Measurements from ENCODE around the gene DDX54. TPM values are rescaled to one million over a fixed set of nuclear protein-coding genes. Genes with fewer than 3 reads are reported as not detected.

The DDX54 gene
- total RNA-seq, 4 donors from 2014 or later: 53.9 to 71.8 (median 63.9) TPM

DNA sequence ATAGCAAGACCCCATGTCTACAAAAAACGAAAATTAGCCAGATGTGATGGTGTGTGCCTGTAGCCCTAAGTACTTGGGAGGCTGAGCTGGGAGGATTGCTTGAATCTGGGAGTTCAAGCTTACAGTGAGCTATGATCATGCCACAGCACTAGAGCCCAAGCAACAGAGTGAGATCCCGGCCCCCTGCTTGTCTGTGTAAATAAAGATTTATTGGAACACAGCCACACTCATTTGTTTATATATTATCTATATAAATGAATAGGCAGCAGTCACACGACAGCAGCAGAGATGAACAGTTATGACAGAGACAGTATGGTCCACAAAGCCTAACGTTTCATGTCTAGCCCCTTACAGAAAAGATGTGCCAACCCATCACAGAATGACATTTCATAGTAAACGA, 14.8 kb downstream of the DDX54 start:
- H3K27ac ChIP-seq: no peak overlapping the region
- no peaks in the 10 kb centered on the region for H3K4me1 ChIP-seq
- H3K36me3 ChIP-seq: peaks cover 100% of the 10 kb centered on the region
- H3K4me3 ChIP-seq: no peak overlapping the region
- TF ChIP-seq, protein P1, sequence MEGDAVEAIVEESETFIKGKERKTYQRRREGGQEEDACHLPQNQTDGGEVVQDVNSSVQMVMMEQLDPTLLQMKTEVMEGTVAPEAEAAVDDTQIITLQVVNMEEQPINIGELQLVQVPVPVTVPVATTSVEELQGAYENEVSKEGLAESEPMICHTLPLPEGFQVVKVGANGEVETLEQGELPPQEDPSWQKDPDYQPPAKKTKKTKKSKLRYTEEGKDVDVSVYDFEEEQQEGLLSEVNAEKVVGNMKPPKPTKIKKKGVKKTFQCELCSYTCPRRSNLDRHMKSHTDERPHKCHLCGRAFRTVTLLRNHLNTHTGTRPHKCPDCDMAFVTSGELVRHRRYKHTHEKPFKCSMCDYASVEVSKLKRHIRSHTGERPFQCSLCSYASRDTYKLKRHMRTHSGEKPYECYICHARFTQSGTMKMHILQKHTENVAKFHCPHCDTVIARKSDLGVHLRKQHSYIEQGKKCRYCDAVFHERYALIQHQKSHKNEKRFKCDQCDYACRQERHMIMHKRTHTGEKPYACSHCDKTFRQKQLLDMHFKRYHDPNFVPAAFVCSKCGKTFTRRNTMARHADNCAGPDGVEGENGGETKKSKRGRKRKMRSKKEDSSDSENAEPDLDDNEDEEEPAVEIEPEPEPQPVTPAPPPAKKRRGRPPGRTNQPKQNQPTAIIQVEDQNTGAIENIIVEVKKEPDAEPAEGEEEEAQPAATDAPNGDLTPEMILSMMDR (IDR thresholded peaks at IDR 0.05): no peak
- TF ChIP-seq POLR2AphosphoS5 (IDR thresholded peaks at IDR 0.05) (no peak), POLR2A (IDR thresholded peaks at IDR 0.05) (no peak), EP300 (IDR thresholded peaks at IDR 0.05) (no peak)
- no peaks in the 10 kb centered on the region for H3K27me3 ChIP-seq
- DNase-seq (ENCODE audit: low spot score in 2 of 2): no peak
- H3K9me3 ChIP-seq: no peaks in the 10 kb centered on the region
- WGBS: 88% methylated on average over 5 of the region's 5 CpGs

DNA sequence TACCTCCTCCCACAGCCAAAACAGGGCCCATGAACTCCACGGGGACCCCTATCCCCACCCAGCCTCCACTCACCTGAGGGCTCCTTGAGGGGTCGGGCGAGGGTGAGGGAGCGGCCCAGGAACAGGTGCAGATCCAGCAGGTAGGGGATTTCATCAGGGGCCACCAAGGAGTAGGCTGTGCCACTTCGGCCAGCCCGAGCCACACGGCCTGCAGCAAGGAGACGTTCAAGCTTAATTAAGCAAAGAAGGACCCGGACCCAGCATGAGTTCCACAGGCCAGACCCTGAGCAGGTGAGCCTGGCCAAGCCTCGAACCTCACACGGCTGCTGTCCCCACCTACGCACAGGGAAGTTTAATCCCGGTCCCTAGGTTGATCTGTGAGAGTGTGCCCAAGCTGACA, 15.6 kb downstream of the DDX54 start:
- 94% methylated on average over 6 of the region's 13 CpGs for WGBS

DNA sequence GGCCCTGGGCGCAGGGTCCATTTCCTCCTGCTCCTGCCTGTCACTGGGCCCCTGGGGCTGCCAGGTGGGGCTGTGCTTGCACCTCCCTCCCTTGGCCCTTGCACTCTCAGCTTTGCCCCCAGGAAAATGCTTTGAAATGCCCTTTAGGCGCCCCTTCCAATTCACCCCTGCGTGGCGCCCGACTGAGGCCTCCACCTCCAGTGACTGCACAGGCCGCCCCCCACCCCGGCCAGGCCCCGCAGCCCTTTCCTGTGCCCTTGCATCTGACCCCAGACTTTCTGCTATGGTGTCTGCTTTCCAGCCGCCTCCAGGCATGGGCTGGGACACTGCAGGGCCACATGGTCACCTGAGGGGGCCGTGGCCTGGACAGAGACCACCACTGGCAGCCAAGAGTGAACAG, 17.4 kb downstream of the DDX54 start:
- H3K27ac ChIP-seq: no peak overlapping the region
- TF ChIP-seq, protein P1 (IDR thresholded peaks at IDR 0.05): no peak
- TF ChIP-seq EP300 (IDR thresholded peaks at IDR 0.05) (no peak), POLR2AphosphoS5 (IDR thresholded peaks at IDR 0.05) (no peak), POLR2A (IDR thresholded peaks at IDR 0.05) (no peak)
- 90% methylated on average over 10 of the region's 10 CpGs for WGBS
- no peaks in the 10 kb centered on the region for H3K4me1 ChIP-seq
- H3K36me3 ChIP-seq: peaks cover 100% of the 10 kb centered on the region
- H3K4me3 ChIP-seq: no peak overlapping the region
- no peaks in the 10 kb centered on the region for H3K9me3 ChIP-seq
- no peak for DNase-seq (ENCODE audit: low spot score in 2 of 2)
- no peaks in the 10 kb centered on the region for H3K27me3 ChIP-seq

More for the DNA sequence above, 15.6 kb downstream of the DDX54 start:
- H3K9me3 ChIP-seq: no peaks in the 10 kb centered on the region
- peaks cover 100% of the 10 kb centered on the region for H3K36me3 ChIP-seq
- no peaks in the 10 kb centered on the region for H3K4me1 ChIP-seq
- no peak overlapping the region for H3K4me3 ChIP-seq
- DNase-seq (ENCODE audit: low spot score in 2 of 2): no peak
- no peaks in the 10 kb centered on the region for H3K27me3 ChIP-seq
- TF ChIP-seq, protein P1 (IDR thresholded peaks at IDR 0.05): no peak
- TF ChIP-seq POLR2A (IDR thresholded peaks at IDR 0.05): no peak
- no peak for TF ChIP-seq POLR2AphosphoS5 (IDR thresholded peaks at IDR 0.05)
- no peak overlapping the region for H3K27ac ChIP-seq

DNA sequence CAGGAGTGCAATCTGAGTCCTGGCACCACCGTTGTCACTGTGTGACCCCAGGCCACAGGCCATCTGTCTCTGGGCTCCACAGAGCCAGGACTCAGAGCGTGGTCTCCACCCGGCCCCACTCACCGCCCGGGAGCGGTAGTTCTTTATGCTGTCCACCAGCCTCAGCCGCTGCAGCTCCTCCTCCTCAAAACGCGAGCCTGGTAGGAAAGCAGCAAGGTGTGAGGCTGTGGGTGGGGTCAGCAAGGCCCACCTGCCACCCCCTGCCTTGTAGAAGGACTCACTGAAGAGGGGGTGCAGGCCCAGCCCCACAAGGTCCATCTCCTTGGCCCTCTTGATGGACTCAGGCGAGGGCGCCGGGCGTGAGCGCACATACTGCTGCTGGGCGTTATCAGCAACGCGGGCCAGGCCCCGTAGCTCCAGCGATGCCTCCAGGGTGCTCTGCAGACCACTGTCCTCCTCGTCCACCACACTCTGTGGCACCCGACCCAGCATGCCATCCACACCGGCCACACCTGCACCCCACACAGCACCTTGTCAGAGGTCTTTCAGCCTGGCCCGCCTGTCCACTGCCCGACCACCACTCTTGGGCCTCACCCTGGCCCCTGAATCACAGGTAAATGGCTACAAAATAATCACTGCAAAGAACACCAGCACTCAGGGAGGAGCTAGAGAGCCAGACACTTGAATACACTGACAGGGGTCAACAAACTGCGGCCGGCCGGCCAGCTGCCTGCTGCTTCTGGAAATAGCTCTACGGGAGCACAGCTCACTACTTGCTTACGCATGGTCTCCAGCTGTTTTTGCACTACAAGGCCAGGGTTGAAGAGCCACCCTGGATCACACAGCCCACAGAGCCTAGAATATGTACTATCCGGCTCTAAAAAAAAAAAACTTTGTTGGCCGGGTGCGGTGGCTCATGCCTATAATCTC, 19.5 kb downstream of the DDX54 start:
- no peak for DNase-seq (ENCODE audit: low spot score in 2 of 2)
- Histone ChIP-seq H3K36me3 (peaks cover 100% of the 10 kb centered on the region), H3K27me3 (no peaks in the 10 kb centered on the region), H3K4me3 (no peak overlapping the region), H3K27ac (no peak overlapping the region), H3K9me3 (no peaks in the 10 kb centered on the region), H3K4me1 (no peaks in the 10 kb centered on the region)
- WGBS: 95% methylated on average over 32 of the region's 32 CpGs
- TF ChIP-seq POLR2AphosphoS5 (IDR thresholded peaks at IDR 0.05) (no peak), POLR2A (IDR thresholded peaks at IDR 0.05) (no peak), EP300 (IDR thresholded peaks at IDR 0.05) (no peak)
- TF ChIP-seq, protein P1 (IDR thresholded peaks at IDR 0.05): no peak

DNA sequence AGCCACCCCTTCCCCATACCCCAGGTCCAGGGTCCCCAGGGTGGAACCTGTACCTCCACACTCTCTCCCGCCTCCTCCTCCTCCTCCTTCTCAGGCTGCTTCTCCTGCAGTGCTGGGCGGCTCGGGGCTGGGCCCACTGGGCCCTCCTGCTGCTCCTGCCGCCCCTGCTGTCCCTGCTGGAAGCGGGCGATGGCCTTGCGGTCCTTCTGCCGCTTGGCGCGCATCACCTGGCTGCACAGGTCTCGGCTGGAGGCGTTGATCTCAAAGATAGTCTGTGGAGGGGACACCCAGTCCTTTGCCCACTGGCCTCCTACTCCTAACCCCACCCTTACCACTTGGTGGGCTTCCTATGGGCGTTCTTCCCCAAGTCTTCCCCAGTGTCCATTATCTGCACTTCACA, 21.3 kb downstream of the DDX54 start:
- no peak for DNase-seq (ENCODE audit: low spot score in 2 of 2)
- no peaks in the 10 kb centered on the region for H3K27me3 ChIP-seq
- no peak overlapping the region for H3K27ac ChIP-seq
- H3K36me3 ChIP-seq: peaks cover 100% of the 10 kb centered on the region
- no peaks in the 10 kb centered on the region for H3K9me3 ChIP-seq
- H3K4me1 ChIP-seq: no peaks in the 10 kb centered on the region
- TF ChIP-seq POLR2A (IDR thresholded peaks at IDR 0.05) (no peak), POLR2AphosphoS5 (IDR thresholded peaks at IDR 0.05) (no peak), EP300 (IDR thresholded peaks at IDR 0.05) (no peak)
- TF ChIP-seq, protein P1 (IDR thresholded peaks at IDR 0.05): no peak
- H3K4me3 ChIP-seq: no peak overlapping the region
- 95% methylated on average over 13 of the region's 13 CpGs for WGBS

Data from suprapubic skin (tissue), 4 donors.